GM21360 (cell line): Measurements from ENCODE around the gene ALDH7A1.
"Not testable (repeated sequence)": the region's sequence is repeated elsewhere in the genome, so short reads cannot be mapped to it uniquely, and the experiment has no call there.

Experiments used
- ATAC-seq: cut with Tn5 transposase; IDR thresholded peaks from one replicate; pipeline ENCODE4 v1.9.1; 2021; ENCODE audit warnings: mild to moderate bottlenecking, moderate library complexity; ENCODE audit not compliant: unreplicated experiment

ALDH7A1 gene

DNA sequence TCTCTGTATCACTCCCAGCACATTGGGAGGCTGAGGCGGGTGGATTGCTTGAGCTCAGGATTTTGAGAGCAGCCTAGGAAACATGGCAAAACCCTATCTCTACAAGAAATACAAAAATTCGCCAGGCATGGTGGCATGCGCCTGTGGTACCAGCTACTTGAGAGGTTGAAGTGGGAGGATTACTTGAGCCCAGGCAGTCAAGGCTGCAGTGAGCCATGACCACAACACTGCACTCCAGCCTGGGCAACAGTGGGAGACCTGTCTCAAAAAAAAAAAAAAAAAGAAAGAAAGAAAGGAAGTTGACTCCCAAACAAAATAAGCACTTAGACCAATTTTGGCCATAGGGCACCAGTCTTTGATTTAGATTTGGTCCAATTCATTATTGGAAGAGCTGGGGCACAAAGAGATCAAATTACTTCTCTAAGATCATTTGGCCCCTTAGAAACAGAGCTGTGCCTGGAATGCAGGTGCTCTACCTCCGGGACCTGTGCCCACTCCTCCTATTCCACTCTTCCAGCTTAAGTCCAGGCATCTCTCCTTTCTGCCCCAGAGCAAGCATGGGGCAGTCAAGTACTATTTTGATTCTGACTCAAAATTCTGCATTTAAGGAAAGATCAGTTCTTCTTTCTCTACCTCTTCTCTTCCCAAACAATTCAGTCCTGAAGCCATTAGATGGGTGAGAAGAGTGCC is 59.0 kb downstream of the ALDH7A1 start:
- ATAC-seq: no peak

DNA sequence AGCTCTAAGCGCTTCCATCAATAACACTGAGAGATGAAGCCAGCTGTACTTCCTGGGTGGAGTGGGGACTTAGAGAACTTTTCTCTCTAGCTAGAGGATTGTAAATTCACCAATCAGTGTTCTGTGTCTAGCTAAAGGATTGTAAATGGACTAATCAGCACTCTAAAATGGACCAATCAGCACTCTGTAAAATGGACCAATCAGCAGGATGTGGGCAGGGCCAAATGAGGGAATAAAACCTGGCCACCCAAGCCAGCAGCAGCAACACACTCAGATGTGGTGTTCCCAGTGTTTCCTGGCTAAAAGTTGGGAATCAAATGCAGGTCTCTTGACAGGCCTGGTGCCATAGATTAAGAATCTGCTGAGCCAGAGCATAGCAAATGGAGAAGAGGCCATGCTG is 60.5 kb downstream of the ALDH7A1 start:
- ATAC-seq: no peak

DNA sequence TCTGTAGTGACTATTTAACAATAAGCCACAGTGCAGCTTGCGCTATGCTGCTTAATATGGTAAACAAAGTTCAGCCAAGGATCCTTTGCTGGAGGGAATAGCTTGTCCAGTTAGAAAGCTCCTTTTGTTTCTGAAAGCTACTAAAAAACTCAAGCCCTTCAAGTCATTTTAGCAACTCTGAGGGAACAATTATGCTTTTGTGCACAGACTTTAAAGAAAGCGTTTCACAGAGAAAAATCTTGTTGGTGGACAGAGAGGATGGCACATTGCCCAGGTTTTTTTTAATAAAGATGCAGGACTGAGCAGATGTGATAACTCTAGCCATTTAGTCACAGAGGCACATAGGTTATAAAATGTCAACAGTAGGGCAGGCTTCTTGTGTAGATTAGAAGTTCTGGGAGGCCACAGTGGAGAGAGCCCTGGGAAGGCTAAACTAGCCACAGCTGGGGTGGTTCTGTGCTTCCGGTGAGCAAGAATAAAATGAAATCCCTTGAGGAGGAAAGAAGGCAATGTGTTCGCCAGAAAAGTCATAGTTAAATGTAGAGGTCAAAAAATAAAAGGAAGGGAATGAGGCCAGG is 63.4 kb downstream of the ALDH7A1 start:
- no peak for ATAC-seq

DNA sequence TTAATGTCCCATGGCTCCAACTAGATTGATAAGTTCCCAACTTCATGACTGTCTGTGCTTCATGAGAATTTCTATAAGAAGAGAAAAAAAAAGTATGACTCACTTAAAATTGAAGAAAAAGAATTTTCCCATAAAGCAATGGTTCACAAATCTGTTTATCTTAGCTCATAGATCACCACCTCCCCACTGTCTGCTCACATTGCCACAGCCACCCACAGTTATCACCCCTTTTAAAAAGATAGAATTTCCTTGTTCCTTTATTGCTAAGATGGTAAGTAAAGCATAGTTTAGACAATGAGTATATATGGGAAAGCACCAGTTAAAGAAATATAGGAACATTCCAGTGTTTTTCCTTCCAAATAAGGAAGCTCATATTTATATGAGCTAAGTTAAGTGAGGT is 67.1 kb downstream of the ALDH7A1 start:
- no peak for ATAC-seq

DNA sequence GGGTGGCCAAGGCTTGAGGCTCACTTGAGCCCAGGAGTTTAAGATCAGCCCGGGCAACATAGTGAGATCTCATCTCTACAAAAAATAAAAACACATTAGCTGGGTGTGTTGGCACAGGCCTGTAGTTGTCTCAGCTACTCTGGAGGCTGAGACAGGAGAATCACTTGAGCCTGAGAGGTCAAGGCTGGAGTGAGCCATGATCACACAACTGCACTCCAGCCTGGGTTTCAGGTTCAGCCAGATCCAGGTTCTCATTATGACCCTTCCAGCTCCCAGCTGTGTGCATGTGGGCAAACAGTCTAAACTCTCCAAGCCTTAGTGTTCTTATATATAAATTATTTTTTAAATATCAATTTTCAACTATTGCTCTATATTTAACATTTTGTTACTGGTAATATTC is 67.9 kb downstream of the ALDH7A1 start:
- ATAC-seq: no peak

DNA sequence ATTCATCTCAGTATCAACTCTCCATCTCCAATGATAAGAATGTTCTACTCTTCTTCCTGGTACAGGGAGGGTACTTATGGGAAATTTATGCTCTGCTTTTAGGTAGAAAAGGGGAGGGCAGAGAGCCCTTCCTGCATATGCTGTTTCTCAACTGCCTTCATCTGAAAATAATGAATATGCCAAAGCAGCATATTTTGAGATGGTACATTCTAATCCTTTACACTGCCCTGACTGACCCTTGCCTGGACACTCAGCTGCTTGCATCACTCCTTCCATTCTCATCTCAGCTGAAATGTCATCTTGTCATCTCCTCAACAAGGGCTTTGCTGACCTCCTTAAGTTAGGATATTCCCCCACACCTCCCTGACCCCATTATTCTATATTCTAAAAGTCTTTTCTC is 68.5 kb downstream of the ALDH7A1 start:
- ATAC-seq: no peak

DNA sequence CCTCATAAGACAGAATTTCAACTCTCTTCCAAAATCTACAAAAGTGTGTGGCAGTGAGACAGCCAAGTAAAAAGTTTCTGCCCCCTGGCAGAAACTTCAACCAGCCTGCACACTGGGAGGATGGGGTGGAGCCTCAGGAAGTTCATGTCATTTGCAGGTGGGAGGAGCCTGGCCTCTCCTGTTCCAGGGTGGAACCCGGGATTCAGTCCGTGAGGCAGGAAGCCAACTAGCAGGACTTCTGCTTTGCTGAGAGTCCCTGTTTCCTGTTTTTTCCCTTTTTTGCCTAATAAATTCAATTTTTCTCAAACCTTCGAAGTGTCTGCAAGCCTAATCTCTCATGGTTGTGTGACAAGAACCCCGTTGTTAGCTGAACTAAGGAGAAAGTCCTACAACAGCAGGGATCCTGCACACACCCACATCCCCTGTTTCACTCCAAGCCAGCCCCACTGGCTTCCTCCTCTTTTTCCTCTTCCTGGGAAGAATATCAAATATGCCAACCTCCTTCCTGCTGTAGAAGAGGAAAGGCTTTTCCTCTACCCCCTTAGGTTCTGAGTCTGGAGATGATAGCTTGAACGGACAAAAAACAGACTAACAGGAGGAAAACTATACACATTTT is 69.3 kb downstream of the ALDH7A1 start:
- ATAC-seq: no peak

DNA sequence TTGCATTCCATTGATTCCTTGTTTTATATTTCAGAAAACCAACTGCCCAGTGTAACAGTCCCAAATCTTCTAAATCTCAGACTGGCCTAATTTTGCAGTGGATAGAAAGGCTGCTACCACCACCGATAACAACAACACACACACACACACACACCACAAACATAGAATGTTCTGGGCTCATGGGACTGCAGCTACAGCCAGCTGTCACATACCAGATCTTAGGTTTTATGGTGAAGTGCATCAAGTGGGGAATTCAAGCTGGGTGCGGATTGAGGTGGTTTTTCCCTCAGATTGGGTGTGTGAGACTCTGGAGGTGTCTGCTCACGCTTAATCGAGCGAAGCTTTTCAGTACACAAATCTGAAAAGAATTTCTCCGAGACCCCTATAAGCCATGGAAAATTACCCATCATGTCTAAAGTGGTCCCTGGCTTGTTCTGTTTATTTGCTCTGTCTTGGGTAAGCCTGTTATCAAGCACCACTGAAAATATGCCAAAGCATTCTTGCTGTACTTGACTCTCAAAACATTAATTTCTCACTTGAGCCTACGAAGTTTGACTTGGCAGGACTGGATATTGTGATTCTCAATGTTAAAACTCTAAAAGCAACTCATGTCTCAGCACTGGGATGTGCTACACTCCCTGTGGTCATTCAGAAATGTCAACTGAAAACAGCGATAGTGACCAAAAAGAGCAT is 71.1 kb downstream of the ALDH7A1 start:
- ATAC-seq: no peak

DNA sequence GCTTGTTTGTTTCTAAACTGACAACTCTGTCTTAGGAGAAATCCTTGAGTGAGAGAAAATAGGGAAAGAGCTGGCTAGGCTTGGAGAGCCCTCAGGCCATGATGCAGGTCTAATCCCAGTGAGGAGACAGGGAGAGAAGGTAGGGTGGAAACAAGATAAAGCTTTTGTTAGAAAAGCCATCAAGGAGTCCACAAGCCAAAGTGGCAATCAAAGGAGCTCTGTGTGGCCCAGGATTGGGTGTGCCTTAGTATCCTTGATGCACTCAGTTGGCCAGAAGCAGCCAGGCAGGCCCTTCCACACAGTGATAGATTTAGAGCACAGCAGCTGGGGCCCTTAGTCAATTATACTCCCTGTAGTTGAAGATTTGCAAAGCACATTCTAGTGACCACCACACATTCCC is 73.9 kb downstream of the ALDH7A1 start:
- ATAC-seq: no peak

DNA sequence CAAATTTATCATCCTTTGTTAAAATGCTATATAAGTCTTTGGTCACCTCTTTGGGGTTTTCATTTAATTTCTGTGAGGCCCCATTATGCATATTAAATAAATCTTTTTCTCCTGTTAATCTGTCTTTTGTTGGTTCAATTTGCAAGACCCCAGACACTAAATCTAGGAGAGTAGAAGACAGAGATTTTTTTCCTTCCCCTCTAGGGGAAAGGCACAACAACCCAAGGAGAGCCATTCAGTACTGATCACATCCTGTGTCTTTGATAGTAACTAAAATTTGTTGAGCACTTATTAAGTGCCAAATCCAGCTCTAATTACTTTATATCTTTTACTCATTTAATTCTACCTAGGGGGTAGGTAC is 74.4 kb downstream of the ALDH7A1 start:
- ATAC-seq: no peak

DNA sequence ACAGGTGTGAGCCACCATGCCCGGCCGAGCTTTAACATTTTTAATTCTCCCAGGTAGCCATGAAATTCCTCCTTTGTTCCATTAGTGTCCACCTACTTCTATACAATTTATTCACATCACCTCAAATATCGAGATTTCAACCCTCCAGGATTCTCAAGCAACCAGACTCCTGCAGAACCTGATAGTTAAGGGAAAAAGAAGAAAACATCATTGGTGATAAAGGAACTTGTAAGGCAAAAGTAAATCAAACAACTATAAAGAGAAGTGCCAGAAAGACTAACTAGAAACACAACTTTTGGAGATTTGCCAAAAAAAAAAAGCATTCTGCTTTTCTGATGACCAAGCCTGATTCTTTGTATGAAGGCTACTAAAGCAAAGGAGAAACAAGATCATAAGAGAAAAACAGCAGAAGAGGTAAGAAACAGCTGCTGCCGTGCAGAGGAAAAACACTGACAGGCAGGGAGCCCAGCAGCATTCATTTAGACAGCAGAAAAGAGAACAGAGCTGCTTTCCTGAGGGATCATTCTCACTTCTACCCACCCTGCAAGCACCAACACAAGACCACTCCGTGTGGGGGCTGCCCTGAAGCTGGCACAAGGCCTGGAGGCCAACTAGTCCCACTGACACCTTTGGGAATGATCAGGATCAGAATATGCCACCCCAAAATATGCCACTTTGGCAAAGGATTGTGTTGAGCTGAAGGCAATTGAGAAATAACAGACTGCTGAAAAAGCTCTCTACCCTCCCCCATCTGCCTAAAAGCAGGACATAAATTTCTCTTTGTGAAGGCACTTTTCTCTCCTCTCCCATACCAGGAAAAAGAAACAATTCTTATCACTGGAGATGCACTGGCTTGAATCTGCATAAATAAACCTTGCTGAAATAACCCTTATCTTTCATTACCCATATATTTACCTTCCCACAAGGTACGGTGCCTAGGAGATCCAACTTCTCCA is 75.1 kb downstream of the ALDH7A1 start:
- no peak for ATAC-seq

DNA sequence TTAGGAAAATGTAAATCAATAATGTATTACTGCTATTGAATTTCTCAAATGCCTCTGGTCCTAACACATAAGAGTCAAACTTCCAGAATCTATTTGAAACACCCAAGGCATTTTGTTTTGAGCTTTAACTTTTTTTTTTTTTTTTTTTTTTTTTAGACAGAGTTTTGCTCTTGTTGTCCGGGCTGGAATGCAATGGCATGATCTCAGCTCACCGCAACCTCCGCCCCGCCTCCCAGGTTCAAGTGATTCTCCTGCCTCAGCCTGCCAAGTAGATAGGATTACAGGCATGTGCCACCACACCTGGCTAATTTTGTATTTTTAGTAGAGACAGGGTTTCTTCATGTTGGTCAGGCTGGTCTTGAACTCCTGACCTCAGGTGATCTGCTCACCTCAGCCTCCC is 75.8 kb downstream of the ALDH7A1 start:
- not testable (repeated sequence) for ATAC-seq

DNA sequence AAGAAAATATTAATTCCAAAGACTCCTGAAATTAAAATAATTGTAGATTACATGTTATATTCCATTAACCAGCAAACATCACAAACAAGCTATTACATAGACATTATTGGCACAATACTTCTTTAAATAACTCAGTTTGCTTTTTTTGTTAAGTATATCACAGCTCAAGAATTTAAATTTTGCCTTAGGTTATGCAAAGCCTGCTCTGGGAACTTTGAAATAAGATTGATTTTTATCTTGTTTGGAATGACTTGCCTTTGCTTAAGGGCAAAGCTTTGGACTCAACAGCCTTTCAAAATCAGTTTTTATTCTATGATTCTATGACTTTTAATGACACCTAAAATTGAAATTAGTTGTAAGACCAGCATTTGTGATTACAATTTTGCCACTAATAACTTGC is 78.2 kb downstream of the ALDH7A1 start:
- no peak for ATAC-seq

DNA sequence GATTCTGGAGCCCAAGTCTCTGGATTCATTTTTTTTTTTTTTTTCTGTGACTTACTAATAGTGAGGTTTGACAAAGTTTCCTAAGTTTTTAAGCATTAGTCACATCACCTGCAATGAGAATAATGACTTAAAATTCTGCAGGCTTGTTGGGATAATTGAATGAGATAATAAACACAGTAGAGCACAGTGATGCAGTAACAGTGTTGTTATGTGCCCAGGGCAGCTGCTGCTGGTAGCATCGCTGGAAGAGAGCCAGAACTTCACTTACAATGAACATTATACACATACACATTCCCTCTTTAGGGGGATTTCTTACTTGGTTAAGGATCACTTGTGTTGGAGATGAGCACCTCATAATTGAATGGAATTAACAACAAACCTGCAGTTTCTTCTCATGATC is 78.9 kb downstream of the ALDH7A1 start:
- no peak for ATAC-seq

DNA sequence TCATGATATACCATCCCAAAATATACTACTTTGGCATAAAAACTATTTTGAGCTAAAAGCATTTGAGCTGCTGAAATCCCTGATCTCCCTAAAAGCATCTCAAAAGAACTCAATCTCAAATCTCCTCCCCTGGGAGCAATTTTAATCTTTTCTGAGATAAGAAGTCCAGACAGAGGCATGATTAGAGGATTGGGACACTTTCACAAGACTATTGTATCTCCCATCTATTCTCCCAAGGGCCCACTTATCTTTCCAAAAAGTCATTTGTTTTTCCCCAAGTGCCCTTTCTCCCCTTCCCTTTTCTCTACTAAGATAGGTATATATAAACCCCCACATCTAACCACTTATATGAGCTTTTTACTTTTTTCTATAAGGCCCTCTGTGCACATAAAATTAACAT is 79.7 kb downstream of the ALDH7A1 start:
- ATAC-seq: no peak

DNA sequence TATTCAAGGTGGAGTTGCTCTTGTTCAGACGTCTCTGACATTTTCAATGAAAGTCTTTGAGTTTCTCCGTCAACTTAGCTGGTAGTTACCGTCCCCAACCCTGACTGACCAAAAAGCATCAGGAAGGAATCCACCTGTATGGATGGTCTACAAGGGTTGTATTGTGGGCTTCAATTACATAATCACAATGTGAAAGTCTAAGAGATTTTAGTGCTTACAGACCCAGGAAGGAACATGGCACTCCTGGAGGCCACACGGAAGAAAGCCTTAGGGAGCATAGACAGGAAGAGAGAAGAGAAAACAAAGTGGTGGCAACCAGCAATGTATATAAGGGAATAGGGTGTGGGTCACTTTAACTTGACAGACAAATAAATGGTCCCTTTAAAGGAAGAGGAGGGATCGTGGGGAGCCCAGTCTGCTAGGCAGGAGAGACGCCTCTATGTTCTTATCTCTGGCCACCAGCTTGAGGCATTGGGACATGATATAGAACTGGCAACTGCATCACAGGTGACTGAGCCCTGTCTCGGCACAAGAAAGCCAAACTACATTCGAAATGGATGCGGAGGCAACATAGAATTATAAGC is 80.4 kb downstream of the ALDH7A1 start:
- ATAC-seq: no peak

DNA sequence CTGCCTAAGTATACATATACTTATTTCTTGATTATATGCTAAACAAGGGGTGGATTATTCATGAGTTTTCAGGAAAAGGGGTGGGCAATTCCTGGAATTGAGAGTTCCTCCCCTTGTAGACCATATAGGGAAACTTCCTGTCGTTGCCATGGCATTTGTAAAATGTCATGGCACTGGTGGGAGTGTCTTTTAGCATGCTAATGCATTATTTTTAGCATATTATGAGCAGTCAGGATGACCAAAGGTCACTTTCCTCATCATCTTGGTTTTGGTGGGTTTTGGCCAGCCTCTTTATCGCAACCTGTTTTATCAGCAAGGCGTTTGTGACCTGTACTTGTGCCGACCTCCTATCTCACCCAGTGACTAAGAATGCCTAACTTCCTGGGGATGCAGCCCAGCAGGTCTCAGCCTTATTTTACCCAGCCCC is 80.9 kb downstream of the ALDH7A1 start:
- no peak for ATAC-seq

DNA sequence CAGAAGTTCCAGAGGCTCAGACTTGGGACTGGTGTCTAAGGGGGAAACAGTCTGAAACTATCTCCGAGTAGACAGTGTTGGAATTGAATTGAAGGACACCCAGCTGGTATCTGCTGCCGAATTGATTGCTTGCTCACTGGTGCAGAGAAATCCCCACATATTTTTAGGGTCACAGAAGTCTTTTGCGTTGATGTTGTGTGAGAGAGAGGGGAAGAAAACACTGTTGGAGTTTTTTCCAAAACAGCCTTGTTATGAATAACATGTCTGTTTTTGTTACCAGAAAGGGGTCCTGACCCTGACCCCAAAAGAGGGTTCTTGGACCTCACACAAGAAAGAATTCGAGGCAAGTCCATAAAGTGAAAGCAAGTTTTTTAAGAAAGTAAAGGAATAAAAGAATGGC is 81.3 kb downstream of the ALDH7A1 start:
- ATAC-seq: no peak

DNA sequence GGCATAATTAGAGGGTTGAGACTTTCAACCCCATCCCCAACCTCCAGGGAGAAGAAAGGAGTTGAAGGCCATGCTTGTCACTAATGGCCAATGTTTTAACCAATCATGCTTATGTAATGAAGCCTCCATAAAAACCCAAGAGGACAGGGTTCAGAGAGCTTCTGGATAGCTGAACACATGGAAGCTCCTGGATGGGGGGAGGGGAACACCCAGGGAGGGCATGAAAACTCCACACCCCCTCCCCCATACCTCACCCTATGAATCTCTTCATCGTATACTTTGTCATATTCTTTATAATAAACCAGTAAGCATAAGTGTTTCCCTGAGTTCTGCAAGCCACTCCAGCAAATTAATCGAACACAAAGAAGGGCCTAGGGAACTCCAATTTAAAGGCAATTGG is 81.7 kb downstream of the ALDH7A1 start:
- no peak for ATAC-seq

DNA sequence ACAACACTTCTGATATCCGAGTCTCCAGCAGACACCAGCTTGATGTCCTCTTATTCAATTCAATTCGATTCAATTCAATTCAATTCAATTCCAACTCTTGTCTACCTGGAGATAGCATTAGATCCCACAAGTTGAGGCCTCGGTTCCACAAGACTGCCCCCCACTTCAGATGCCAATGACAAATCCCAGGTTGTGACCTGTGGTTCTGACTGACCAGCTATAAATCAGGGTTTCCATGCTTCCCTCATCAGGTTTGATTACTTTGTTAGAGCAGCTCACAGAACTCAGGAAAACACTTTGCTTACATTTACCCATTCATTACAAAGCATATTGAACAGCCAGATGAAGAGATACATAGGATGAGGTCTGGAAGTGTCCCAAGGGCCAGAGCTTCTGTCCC is 82.6 kb downstream of the ALDH7A1 start:
- ATAC-seq: no peak

DNA sequence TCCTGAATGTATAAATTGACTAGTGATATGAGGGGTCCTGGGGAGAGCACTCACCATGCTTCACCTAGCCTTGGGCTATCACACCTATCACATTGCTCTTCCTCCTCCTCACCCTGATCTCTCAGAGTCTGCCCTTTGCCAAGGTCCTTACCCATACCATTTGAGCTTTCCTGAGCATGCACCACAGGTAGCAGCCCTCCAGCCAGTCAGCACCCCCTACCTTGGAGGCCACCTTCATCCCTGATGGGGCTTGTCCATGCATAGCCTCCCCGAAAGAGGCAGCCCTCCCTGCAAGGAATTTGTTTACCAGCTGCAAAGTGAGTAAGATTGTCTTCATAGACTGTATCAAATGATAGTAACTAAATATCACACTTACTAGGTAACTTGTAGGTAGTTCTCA is 83.1 kb downstream of the ALDH7A1 start:
- no peak for ATAC-seq
